CD14-positive monocyte (primary cell): ENCODE results near the gene SAA2. TPM values are rescaled to one million over a fixed set of nuclear protein-coding genes. Genes with fewer than 3 reads are reported as not detected.

ENCODE experiments used
- DNase-seq, 3 donors: peaks; one replicate each; pipeline ENCODE4 v3.0.0-alpha.2; 2011 to 2022
- H2AFZ ChIP-seq: 2 replicates; pipeline ENCODE4 v1.6.0; 2012; ENCODE audit warnings: mild to moderate bottlenecking, low read depth, low read length, inconsistent platforms; ENCODE audit not compliant: insufficient read depth, poor library complexity, severe bottlenecking
- H3K27ac ChIP-seq, 2 donors: 1 replicate in 1 of 2; 2 replicates in 1 of 2; pipeline ENCODE4 v1.5.1; 2012 to 2013; ENCODE audit warnings: low read length in 2 of 2, control low read depth in 1 of 2, inconsistent platforms in 1 of 2, low read depth in 1 of 2, mild to moderate bottlenecking in 1 of 2
- H3K27me3 ChIP-seq, 2 donors: one replicate each; pipeline versions ENCODE4 v1.6.0 to v1.6.1; 2011 to 2013; ENCODE audit warnings: low read length in 2 of 2; ENCODE audit not compliant: control insufficient read depth in 2 of 2, insufficient read depth in 2 of 2
- H3K36me3 ChIP-seq, 2 donors: replicated peaks in 1 of 2; 1 replicate in 1 of 2; 2 replicates in 1 of 2; pipeline versions ENCODE4 v1.5.1 to v1.6.1; 2012 to 2013; ENCODE audit warnings: low read length in 2 of 2, control low read depth in 1 of 2, inconsistent platforms in 1 of 2, mild to moderate bottlenecking in 1 of 2; ENCODE audit not compliant: insufficient read depth in 2 of 2, control insufficient read depth in 1 of 2
- H3K4me1 ChIP-seq, 2 donors: 1 replicate in 1 of 2; 2 replicates in 1 of 2; pipeline versions ENCODE4 v1.5.1 to v1.6.1; 2012 to 2013; ENCODE audit warnings: low read length in 2 of 2, control low read depth in 1 of 2, inconsistent platforms in 1 of 2, mild to moderate bottlenecking in 1 of 2, moderate library complexity in 1 of 2; ENCODE audit not compliant: insufficient read depth in 2 of 2, control insufficient read depth in 1 of 2
- H3K4me2 ChIP-seq: replicated peaks from 2 replicates; pipeline ENCODE3; 2012; ENCODE audit warnings: low read length, moderate library complexity, mild to moderate bottlenecking; ENCODE audit not compliant: poor library complexity, severe bottlenecking; ENCODE audit errors: extremely low read depth
- H3K4me3 ChIP-seq, 3 experiments: fragments of 200-600 bp in 1 of 3; sonication (generic) in 1 of 3; replicated peaks in 1 of 3; 1 replicate in 2 of 3; 2 replicates in 1 of 3; pipeline ENCODE4 v1.5.1; 2011 to 2013; ENCODE audit warnings: low read length in 3 of 3, mild to moderate bottlenecking in 3 of 3, control low read depth in 2 of 3, low read depth in 2 of 3, inconsistent platforms in 1 of 3, moderate library complexity in 1 of 3
- H3K79me2 ChIP-seq: 2 replicates; pipeline ENCODE4 v1.6.0; 2012; ENCODE audit warnings: mild to moderate bottlenecking, control low read depth, inconsistent platforms, low read length, moderate library complexity; ENCODE audit not compliant: insufficient read depth
- H3K9ac ChIP-seq: 2 replicates; pipeline ENCODE4 v1.6.0; 2017; ENCODE audit warnings: low read length, mild to moderate bottlenecking; ENCODE audit not compliant: insufficient read depth, poor library complexity, severe bottlenecking
- H3K9me3 ChIP-seq, 2 donors: replicated peaks in 1 of 2; 1 replicate in 1 of 2; 2 replicates in 1 of 2; pipeline versions ENCODE4 v1.5.1 to v1.6.1; 2012 to 2013; ENCODE audit warnings: low read length in 2 of 2, control low read depth in 1 of 2; ENCODE audit not compliant: control insufficient read depth in 1 of 2, insufficient read depth in 1 of 2
- H4K20me1 ChIP-seq: 2 replicates; pipeline ENCODE4 v1.6.0; 2012; ENCODE audit warnings: mild to moderate bottlenecking, low read length, control low read depth, moderate library complexity; ENCODE audit not compliant: insufficient read depth
- H3K27ac Mint-ChIP-seq, 7 donors: one replicate each; pipeline ENCODE4 v1.8.0; 2020; ENCODE audit warnings: mild to moderate bottlenecking in 7 of 7, mixed read lengths in 7 of 7, moderate library complexity in 6 of 7, inconsistent platforms in 2 of 7
- H3K27me3 Mint-ChIP-seq, 3 donors: one replicate each; pipeline ENCODE4 v1.8.0; 2021 to 2022; ENCODE audit warnings: low read depth in 3 of 3, mild to moderate bottlenecking in 3 of 3, mixed read lengths in 3 of 3, moderate library complexity in 3 of 3, inconsistent platforms in 1 of 3
- H3K36me3 Mint-ChIP-seq, 2 donors: one replicate each; pipeline ENCODE4 v1.8.0; 2020; ENCODE audit warnings: mixed read lengths in 2 of 2, inconsistent platforms in 1 of 2, mild to moderate bottlenecking in 1 of 2
- H3K4me1 Mint-ChIP-seq: one replicate; pipeline ENCODE4 v1.8.0; 2020; ENCODE audit warnings: mild to moderate bottlenecking, mixed read lengths
- H3K4me3 Mint-ChIP-seq, 2 donors: one replicate each; pipeline ENCODE4 v1.8.0; 2020; ENCODE audit warnings: mild to moderate bottlenecking in 2 of 2, mixed read lengths in 2 of 2, moderate library complexity in 1 of 2
- H3K9me3 Mint-ChIP-seq, 7 donors: one replicate each; pipeline ENCODE4 v1.8.0; 2020 to 2022; ENCODE audit warnings: mixed read lengths in 7 of 7, mild to moderate bottlenecking in 6 of 7, moderate library complexity in 6 of 7, inconsistent platforms in 2 of 7
- WGBS: methylation state at CpG from one replicate; pipeline ENCODE4 v1.1.5; 2013; ENCODE audit warnings: missing lambda C conversion rate; ENCODE audit not compliant: insufficient coverage; 5-methylcytosine and 5-hydroxymethylcytosine counted together
- intact Hi-C, 2 donors: fragments of 100-400 bp; cut with micrococcal nuclease; formaldehyde crosslinking; loops; one replicate each; pipeline versions ENCODE4 v1.15.0 to v1.15.1; 2023
- polyA plus RNA-seq, 3 donors: library from polyadenylated mRNA; depleted of rRNA in 1 of 3; unstranded in 2 of 3; stranded (reverse) in 1 of 3; fragments of 300-500 nt in 2 of 3; fragments of >200 nt in 1 of 3; fragmentation: Illumina TruSeq in 2 of 3; gene quantifications; 1 replicate in 2 of 3; 2 replicates in 1 of 3; pipeline ENCODE4 v1.2.3, GENCODE V29; 2012 to 2021
- small RNA-seq: library from RNA; depleted of rRNA; stranded (forward); fragments of <200 nt; gene quantifications from one replicate; pipeline ENCODE3, GENCODE V24; 2012; ENCODE audit warnings: low read depth; ENCODE audit not compliant: insufficient read length
- TF ChIP-seq, protein P1 (sequence below): fragments of 200-600 bp; IDR thresholded peaks from one replicate; pipeline ENCODE4 v1.8.0; 2022; ENCODE audit warnings: antibody characterized with exemption, mild to moderate bottlenecking

Gene SAA2
- polyA plus RNA-seq, 3 donors = not detected

- H3K36me3 Mint-ChIP-seq = no peaks in the 10 kb centered on the region
- no peak overlapping the region for H3K4me3 ChIP-seq
- no peak overlapping the region for H3K4me3 Mint-ChIP-seq
- peaks cover 3 to 5% of the 10 kb centered on the region in 2 donors for H3K27me3 ChIP-seq
- WGBS = 100% methylated on average over 2 of the region's 2 CpGs
- H3K27ac Mint-ChIP-seq = no peak overlapping the region
- intact Hi-C loops = no loop called here
- no peak for DNase-seq
- no peaks in the 10 kb centered on the region for H3K79me2 ChIP-seq
- H2AFZ ChIP-seq = no peak overlapping the region
- H4K20me1 ChIP-seq = no peaks in the 10 kb centered on the region
- H3K36me3 ChIP-seq = no peaks in the 10 kb centered on the region
- TF ChIP-seq, protein P1, sequence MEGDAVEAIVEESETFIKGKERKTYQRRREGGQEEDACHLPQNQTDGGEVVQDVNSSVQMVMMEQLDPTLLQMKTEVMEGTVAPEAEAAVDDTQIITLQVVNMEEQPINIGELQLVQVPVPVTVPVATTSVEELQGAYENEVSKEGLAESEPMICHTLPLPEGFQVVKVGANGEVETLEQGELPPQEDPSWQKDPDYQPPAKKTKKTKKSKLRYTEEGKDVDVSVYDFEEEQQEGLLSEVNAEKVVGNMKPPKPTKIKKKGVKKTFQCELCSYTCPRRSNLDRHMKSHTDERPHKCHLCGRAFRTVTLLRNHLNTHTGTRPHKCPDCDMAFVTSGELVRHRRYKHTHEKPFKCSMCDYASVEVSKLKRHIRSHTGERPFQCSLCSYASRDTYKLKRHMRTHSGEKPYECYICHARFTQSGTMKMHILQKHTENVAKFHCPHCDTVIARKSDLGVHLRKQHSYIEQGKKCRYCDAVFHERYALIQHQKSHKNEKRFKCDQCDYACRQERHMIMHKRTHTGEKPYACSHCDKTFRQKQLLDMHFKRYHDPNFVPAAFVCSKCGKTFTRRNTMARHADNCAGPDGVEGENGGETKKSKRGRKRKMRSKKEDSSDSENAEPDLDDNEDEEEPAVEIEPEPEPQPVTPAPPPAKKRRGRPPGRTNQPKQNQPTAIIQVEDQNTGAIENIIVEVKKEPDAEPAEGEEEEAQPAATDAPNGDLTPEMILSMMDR = no peak
- peaks cover 0 to 2% (median 0%) of the 10 kb centered on the region in 7 donors for H3K9me3 Mint-ChIP-seq
- no peak overlapping the region for H3K9ac ChIP-seq
- H3K9me3 ChIP-seq = no peaks in the 10 kb centered on the region
- H3K27me3 Mint-ChIP-seq = peaks cover 5 to 21% (median 5%) of the 10 kb centered on the region in 3 donors
- H3K4me1 ChIP-seq = peaks cover 0 to 1% of the 10 kb centered on the region in 2 donors
- H3K4me2 ChIP-seq = no peak overlapping the region
- H3K27ac ChIP-seq = no peak overlapping the region
- peaks cover 5% of the 10 kb centered on the region for H3K4me1 Mint-ChIP-seq
Measured at GRCh38 chr11:18196532-18196931, 51.9 kb downstream of the SAA2 start.

Small RNA genes within 50 kb of the gene (small RNA-seq; reads per million reads assigned to genes)
- gene RNA5SP333 (not detected), gene RNA5SP334 (not detected)

Other genes with a start within 250 kb of the SAA2 start
- 10 to 100 TPM; 14.3 to 33.7 (median 33.3) TPM for gene SERGEF, start 235.6 kb downstream of the SAA2 start, polyA plus RNA-seq
- under 1 TPM in 1 of 3 donors, not detected in 2; 0.15 TPM for gene TPH1, start 202.4 kb downstream of the SAA2 start, polyA plus RNA-seq
- 10 to 100 TPM in 1 of 3 donors, 1 to 10 TPM in 2; 6.4 to 10.2 (median 7.6) TPM for gene SAAL1, start 142.6 kb downstream of the SAA2 start, polyA plus RNA-seq
- not detected for gene MRGPRX3, start 116.1 kb downstream of the SAA2 start, polyA plus RNA-seq
- not detected for gene MRGPRX4, start 75.8 kb downstream of the SAA2 start, polyA plus RNA-seq
- not detected for gene SAA4, start 11.9 kb downstream of the SAA2 start, polyA plus RNA-seq
- gene SAA1, start 17.6 kb upstream of the SAA2 start, polyA plus RNA-seq = not detected
- 10 to 100 TPM; 11.4 to 17.7 (median 12.9) TPM for gene HPS5, start 73.5 kb upstream of the SAA2 start, polyA plus RNA-seq
- 10 to 100 TPM; 23.0 to 26.6 (median 26.2) TPM for gene GTF2H1, start 73.9 kb upstream of the SAA2 start, polyA plus RNA-seq
- 100 to 1,000 TPM; 191 to 501 (median 438) TPM for gene LDHA, start 145.9 kb upstream of the SAA2 start, polyA plus RNA-seq
- gene LDHC, start 163.7 kb upstream of the SAA2 start, polyA plus RNA-seq = not detected
- not detected for gene LDHAL6A, start 207.2 kb upstream of the SAA2 start, polyA plus RNA-seq